ENCODE measurements around the gene CDH8.

Gene CDH8

GRCh38 chr16:61948414-61948813 lies 87.8 kb downstream of the CDH8 start:
- Histone ChIP-seq H3K4me1 (no peaks in the 10 kb centered on the region), H3K27ac (no peak overlapping the region), H3K4me3 (no peak overlapping the region), H3K27me3 (no peaks in the 10 kb centered on the region), H3K9me3 (no peaks in the 10 kb centered on the region), H3K36me3 (no peaks in the 10 kb centered on the region)
- intact Hi-C loops (cut with DNase I; ENCODE audit: low total_unique reads), result no loop called here
- TF ChIP-seq CTCF (IDR thresholded peaks at IDR 0.05), result no peak
- no peak for DNase-seq

GRCh38 chr16:61946019-61946418 lies 90.2 kb downstream of the CDH8 start:
- Histone ChIP-seq H3K4me1 (no peaks in the 10 kb centered on the region), H3K27me3 (no peaks in the 10 kb centered on the region), H3K27ac (no peak overlapping the region), H3K9me3 (no peaks in the 10 kb centered on the region), H3K4me3 (no peak overlapping the region), H3K36me3 (no peaks in the 10 kb centered on the region)
- DNase-seq, result no peak
- intact Hi-C loops (cut with DNase I; ENCODE audit: low total_unique reads), result no loop called here
- TF ChIP-seq CTCF (IDR thresholded peaks at IDR 0.05), result no peak

GRCh38 chr16:61945511-61945910 lies 90.7 kb downstream of the CDH8 start:
- TF ChIP-seq CTCF (IDR thresholded peaks at IDR 0.05), result no peak
- H3K4me3 ChIP-seq, result no peak overlapping the region
- no peaks in the 10 kb centered on the region for H3K36me3 ChIP-seq
- H3K4me1 ChIP-seq, result no peaks in the 10 kb centered on the region
- no peak overlapping the region for H3K27ac ChIP-seq
- no peak for DNase-seq
- no peaks in the 10 kb centered on the region for H3K9me3 ChIP-seq
- intact Hi-C loops (cut with DNase I; ENCODE audit: low total_unique reads), result no loop called here
- H3K27me3 ChIP-seq, result no peaks in the 10 kb centered on the region

- H3K4me1 ChIP-seq, result no peaks in the 10 kb centered on the region
- intact Hi-C loops (cut with DNase I; ENCODE audit: low total_unique reads), result no loop called here
- no peak overlapping the region for H3K27ac ChIP-seq
- H3K27me3 ChIP-seq, result no peaks in the 10 kb centered on the region
- H3K36me3 ChIP-seq, result no peaks in the 10 kb centered on the region
- H3K9me3 ChIP-seq, result no peaks in the 10 kb centered on the region
- no peak overlapping the region for H3K4me3 ChIP-seq
- TF ChIP-seq CTCF (IDR thresholded peaks at IDR 0.05), result no peak
- DNase-seq, result no peak
Measured at GRCh38 chr16:61944004-61944403, 92.2 kb downstream of the CDH8 start.

- H3K27me3 ChIP-seq, result no peaks in the 10 kb centered on the region
- H3K36me3 ChIP-seq, result no peaks in the 10 kb centered on the region
- intact Hi-C loops (cut with DNase I; ENCODE audit: low total_unique reads), result no loop called here
- H3K4me3 ChIP-seq, result no peak overlapping the region
- DNase-seq, result no peak
- no peak overlapping the region for H3K27ac ChIP-seq
- H3K9me3 ChIP-seq, result no peaks in the 10 kb centered on the region
- TF ChIP-seq CTCF (IDR thresholded peaks at IDR 0.05), result no peak
- H3K4me1 ChIP-seq, result no peaks in the 10 kb centered on the region
Measured at GRCh38 chr16:61940611-61941010, 95.6 kb downstream of the CDH8 start.

GRCh38 chr16:61937646-61938045 lies 98.6 kb downstream of the CDH8 start:
- no peaks in the 10 kb centered on the region for H3K9me3 ChIP-seq
- no peaks in the 10 kb centered on the region for H3K36me3 ChIP-seq
- TF ChIP-seq CTCF (IDR thresholded peaks at IDR 0.05), result no peak
- intact Hi-C loops (cut with DNase I; ENCODE audit: low total_unique reads), result no loop called here
- H3K27ac ChIP-seq, result no peak overlapping the region
- H3K27me3 ChIP-seq, result no peaks in the 10 kb centered on the region
- no peaks in the 10 kb centered on the region for H3K4me1 ChIP-seq
- DNase-seq, result no peak
- H3K4me3 ChIP-seq, result no peak overlapping the region

Data from tibial artery (tissue), 4 donors.